Skin epidermis (tissue), 12 donors: ENCODE data around the gene ATP23.

Source experiments
- H3K27ac ChIP-seq, 21 experiments: fragments of 200-600 bp; sonication (generic) in 11 of 21; one replicate each; pipeline ENCODE4 v1.5.0; 2020; ENCODE audit warnings: mild to moderate bottlenecking in 3 of 21, inconsistent platforms in 2 of 21, moderate library complexity in 2 of 21
- H3K4me3 ChIP-seq, 7 experiments: fragments of 200-600 bp; sonication (generic) in 2 of 7; one replicate each; pipeline ENCODE4 v1.5.0; 2020; ENCODE audit warnings: inconsistent platforms in 2 of 7, mild to moderate bottlenecking in 2 of 7, moderate library complexity in 1 of 7

Gene ATP23

GRCh38 chr12:57941165-57941894 lies at the start of gene ATP23:
Gene ATP23 (plus strand): TSS chr12:57941567. CDS start chr12:57941702, 135 bp downstream.
- Histone ChIP-seq H3K27ac (peak within 1 kb of the TSS; percentile 0 to 94 (median 79)), H3K4me3 (peak within 1 kb of the TSS; percentile 33 to 82 (median 60))

GRCh38 chr12:57892232-57892972 lies 49.0 kb upstream of the ATP23 start:
- no peak overlapping the region for H3K4me3 ChIP-seq
- peak overlapping the region in 18 of 21 experiments; percentile 41 to 100 (median 98) for H3K27ac ChIP-seq

- Histone ChIP-seq H3K27ac (peak overlapping the region in 20 of 21 experiments; percentile 41 to 100 (median 98)), H3K4me3 (no peak overlapping the region)
Measured at GRCh38 chr12:57893431-57894353, 47.7 kb upstream of the ATP23 start.

- peak overlapping the region in 20 of 21 experiments; percentile 41 to 100 (median 98) for H3K27ac ChIP-seq
- no peak overlapping the region for H3K4me3 ChIP-seq
Measured at GRCh38 chr12:57894399-57895292, 46.7 kb upstream of the ATP23 start.

GRCh38 chr12:57895389-57896114 lies 45.8 kb upstream of the ATP23 start:
- Histone ChIP-seq H3K27ac (peak overlapping the region in 20 of 21 experiments; percentile 91 to 100 (median 98)), H3K4me3 (peak overlapping the region in 1 of 7 experiments; percentile 49)

GRCh38 chr12:57896115-57896433 lies 45.3 kb upstream of the ATP23 start:
- peak overlapping the region; percentile 36 to 58 (median 49) for H3K4me3 ChIP-seq

GRCh38 chr12:57896434-57897201 lies 44.7 kb upstream of the ATP23 start:
- H3K27ac ChIP-seq = peak overlapping the region; percentile 88 to 100 (median 98)
- peak overlapping the region; percentile 36 to 58 (median 49) for H3K4me3 ChIP-seq

More at GRCh38 chr12:57896115-57896433, 45.3 kb upstream of the ATP23 start:
- peak overlapping the region; percentile 88 to 100 (median 98) for H3K27ac ChIP-seq

- H3K4me3 ChIP-seq = peak overlapping the region in 6 of 7 experiments; percentile 45 to 58 (median 49)
- H3K27ac ChIP-seq = peak overlapping the region in 20 of 21 experiments; percentile 91 to 100 (median 98)
Measured at GRCh38 chr12:57897286-57897974, 43.9 kb upstream of the ATP23 start.

GRCh38 chr12:57898308-57898970 lies 42.9 kb upstream of the ATP23 start:
- peak overlapping the region in 20 of 21 experiments; percentile 9 to 100 (median 97) for H3K27ac ChIP-seq

GRCh38 chr12:57899010-57899662 lies 42.2 kb upstream of the ATP23 start:
- H3K4me3 ChIP-seq = no peak overlapping the region
- H3K27ac ChIP-seq = peak overlapping the region in 19 of 21 experiments; percentile 9 to 100 (median 97)

More at GRCh38 chr12:57898308-57898970, 42.9 kb upstream of the ATP23 start:
- no peak overlapping the region for H3K4me3 ChIP-seq

- Histone ChIP-seq H3K27ac (no peak overlapping the region), H3K4me3 (no peak overlapping the region)
Measured at GRCh38 chr12:57902478-57902969, 38.8 kb upstream of the ATP23 start.

GRCh38 chr12:57904426-57904825 lies 36.9 kb upstream of the ATP23 start:
- H3K4me3 ChIP-seq = no peak overlapping the region
- H3K27ac ChIP-seq = no peak overlapping the region

- H3K27ac ChIP-seq = peak overlapping the region in 2 of 21 experiments; percentile 44 to 70
- H3K4me3 ChIP-seq = no peak overlapping the region
Measured at GRCh38 chr12:57904848-57905811, 36.2 kb upstream of the ATP23 start.

- H3K4me3 ChIP-seq = no peak overlapping the region
- H3K27ac ChIP-seq = no peak overlapping the region
Measured at GRCh38 chr12:57905812-57906475, 35.4 kb upstream of the ATP23 start.
